ENCODE results near the gene DNAJB5. TPM values are rescaled to one million over a fixed set of nuclear protein-coding genes. Genes with fewer than 3 reads are reported as not detected.
A peak's percentile ranks its signal among the peaks of the same experiment; 100 is the strongest.

Gene DNAJB5
- total RNA-seq, 1 experiment from 2014 or later, result 2.7 TPM

DNA sequence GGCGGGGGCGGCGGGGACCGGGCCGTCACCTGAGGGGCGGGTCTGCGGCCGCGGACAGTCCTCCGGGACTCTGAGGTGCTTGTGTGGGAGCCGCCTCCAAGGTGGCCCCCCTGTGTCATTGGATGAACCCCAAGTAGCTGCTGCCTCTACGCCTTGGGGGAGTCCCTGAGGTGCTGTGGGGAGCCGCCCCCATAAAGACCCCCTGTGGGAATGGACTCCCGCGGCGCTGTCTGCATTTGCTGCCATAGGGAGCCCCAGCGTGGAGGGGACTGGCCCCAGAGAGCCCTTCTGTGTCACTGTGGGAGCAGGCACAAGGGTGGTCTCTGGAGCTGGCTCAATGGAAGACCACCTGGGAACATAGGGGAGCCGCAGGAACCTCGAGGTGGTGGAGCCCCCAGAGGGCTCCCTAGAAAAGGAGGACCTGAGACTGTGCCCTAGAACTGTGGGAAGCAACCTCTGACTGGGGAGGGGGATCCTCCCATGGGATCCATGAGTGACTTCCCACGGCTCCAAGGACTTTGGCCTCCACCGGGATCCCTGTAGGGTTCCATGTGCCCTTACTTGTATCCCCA lies 31.0 kb upstream of the DNAJB5 start:
- Histone ChIP-seq H3K36me3 (ENCODE audit: insufficient read depth, low read length) (no peaks in the 10 kb centered on the region), H3K9me2 (replicated peaks; ENCODE audit: insufficient read depth, low read length) (no peaks in the 10 kb centered on the region), H4K20me1 (ENCODE audit: insufficient read depth, low read depth, low read length) (no peaks in the 10 kb centered on the region), H3K9me3 (ENCODE audit: low read length) (no peaks in the 10 kb centered on the region), H3K79me2 (ENCODE audit: low read length) (no peaks in the 10 kb centered on the region), H3K4me3 (ENCODE audit: low read length) (peak overlapping the region; percentile 50; the same call in 1 of the 2 replicates), H3K4me1 (ENCODE audit: low read length) (peaks cover 3% of the 10 kb centered on the region), H3K4me2 (ENCODE audit: low read depth, low read length, poor library complexity, severe bottlenecking) (peak overlapping the region; percentile 51), H3K27me3 (ENCODE audit: low read length) (no peaks in the 10 kb centered on the region), H3K27ac (ENCODE audit: low read length) (no peak overlapping the region), H2AFZ (ENCODE audit: low read length) (no peak overlapping the region), H3K9ac (ENCODE audit: low read length) (peak overlapping the region; percentile 13; the same call in 1 of the 2 replicates)
- DNase-seq, result no peak

- H3K27me3 ChIP-seq (ENCODE audit: low read length), result no peaks in the 10 kb centered on the region
- no peaks in the 10 kb centered on the region for H3K9me3 ChIP-seq (ENCODE audit: low read length)
- H2AFZ ChIP-seq (ENCODE audit: low read length), result no peak overlapping the region
- H3K27ac ChIP-seq (ENCODE audit: low read length), result no peak overlapping the region
- H3K9me2 ChIP-seq (replicated peaks; ENCODE audit: insufficient read depth, low read length), result no peaks in the 10 kb centered on the region
- H3K4me2 ChIP-seq (ENCODE audit: low read depth, low read length, poor library complexity, severe bottlenecking), result no peak overlapping the region
- DNase-seq, result no peak
- H3K9ac ChIP-seq (ENCODE audit: low read length), result no peak overlapping the region
- H4K20me1 ChIP-seq (ENCODE audit: insufficient read depth, low read depth, low read length), result no peaks in the 10 kb centered on the region
- no peak overlapping the region for H3K4me3 ChIP-seq (ENCODE audit: low read length)
- H3K4me1 ChIP-seq (ENCODE audit: low read length), result peaks cover 3% of the 10 kb centered on the region
- no peaks in the 10 kb centered on the region for H3K36me3 ChIP-seq (ENCODE audit: insufficient read depth, low read length)
- H3K79me2 ChIP-seq (ENCODE audit: low read length), result no peaks in the 10 kb centered on the region
These were observed 30.1 kb upstream of the DNAJB5 start for GRCh38 chr9:34959461-34959860.

- no peak for DNase-seq
- Histone ChIP-seq H4K20me1 (ENCODE audit: insufficient read depth, low read depth, low read length) (no peaks in the 10 kb centered on the region), H3K4me2 (ENCODE audit: low read depth, low read length, poor library complexity, severe bottlenecking) (no peak overlapping the region), H3K9me2 (replicated peaks; ENCODE audit: insufficient read depth, low read length) (no peaks in the 10 kb centered on the region), H3K4me1 (ENCODE audit: low read length) (peaks cover 3% of the 10 kb centered on the region), H3K4me3 (ENCODE audit: low read length) (no peak overlapping the region), H3K79me2 (ENCODE audit: low read length) (no peaks in the 10 kb centered on the region), H3K36me3 (ENCODE audit: insufficient read depth, low read length) (no peaks in the 10 kb centered on the region), H2AFZ (ENCODE audit: low read length) (no peak overlapping the region), H3K9ac (ENCODE audit: low read length) (no peak overlapping the region), H3K9me3 (ENCODE audit: low read length) (no peaks in the 10 kb centered on the region), H3K27me3 (ENCODE audit: low read length) (no peaks in the 10 kb centered on the region), H3K27ac (ENCODE audit: low read length) (no peak overlapping the region)
These were observed 27.7 kb upstream of the DNAJB5 start for GRCh38 chr9:34961574-34962490.

DNA sequence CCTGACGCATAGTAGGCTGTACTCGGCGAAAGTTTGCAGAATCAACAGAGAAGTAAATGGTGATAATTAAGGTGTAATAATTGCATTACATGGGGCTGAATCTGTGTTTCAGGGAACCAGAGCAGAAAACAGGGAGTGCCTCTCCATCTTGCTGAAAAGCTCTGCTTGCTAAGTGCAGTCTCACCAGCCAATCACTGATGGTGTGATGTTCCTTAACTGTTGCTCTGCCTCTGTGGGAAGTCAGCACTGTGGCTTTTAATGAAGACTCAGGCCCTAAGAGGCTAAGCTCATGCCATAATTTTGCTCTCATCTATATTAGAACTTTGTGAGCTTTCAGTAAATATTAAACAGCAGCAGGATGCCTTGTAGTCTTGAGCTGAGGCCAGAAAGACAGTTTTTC lies 27.0 kb upstream of the DNAJB5 start:
- DNase-seq, result no peak
- Histone ChIP-seq H3K9ac (ENCODE audit: low read length) (no peak overlapping the region), H3K9me3 (ENCODE audit: low read length) (no peaks in the 10 kb centered on the region), H3K27ac (ENCODE audit: low read length) (no peak overlapping the region), H3K4me2 (ENCODE audit: low read depth, low read length, poor library complexity, severe bottlenecking) (no peak overlapping the region), H3K36me3 (ENCODE audit: insufficient read depth, low read length) (no peaks in the 10 kb centered on the region), H3K27me3 (ENCODE audit: low read length) (no peaks in the 10 kb centered on the region), H3K9me2 (replicated peaks; ENCODE audit: insufficient read depth, low read length) (no peaks in the 10 kb centered on the region), H3K79me2 (ENCODE audit: low read length) (no peaks in the 10 kb centered on the region), H3K4me3 (ENCODE audit: low read length) (no peak overlapping the region), H4K20me1 (ENCODE audit: insufficient read depth, low read depth, low read length) (no peaks in the 10 kb centered on the region), H2AFZ (ENCODE audit: low read length) (no peak overlapping the region), H3K4me1 (ENCODE audit: low read length) (peaks cover under 1% of the 10 kb centered on the region; the same call in 1 of the 2 replicates)

DNA sequence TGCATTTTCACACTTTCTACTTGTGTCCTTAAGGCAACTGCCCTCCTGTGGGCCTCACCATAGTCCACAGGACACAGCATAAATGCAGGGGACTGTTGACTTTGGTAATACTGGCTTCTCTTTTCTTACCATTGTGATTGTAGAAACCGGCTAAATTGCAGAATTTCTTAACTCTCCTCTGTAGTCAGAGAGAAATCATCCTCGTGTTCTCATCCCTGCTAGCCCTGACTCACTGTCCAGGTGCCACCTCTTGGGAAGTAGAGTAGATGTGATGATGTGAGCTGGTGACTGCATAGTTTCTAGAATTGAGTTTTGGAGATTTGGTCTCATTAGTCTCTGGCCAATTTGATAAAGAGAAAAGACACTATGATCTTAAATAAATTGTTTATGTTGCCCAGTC lies 26.0 kb upstream of the DNAJB5 start:
- no peaks in the 10 kb centered on the region for H4K20me1 ChIP-seq (ENCODE audit: insufficient read depth, low read depth, low read length)
- no peaks in the 10 kb centered on the region for H3K27me3 ChIP-seq (ENCODE audit: low read length)
- no peaks in the 10 kb centered on the region for H3K9me3 ChIP-seq (ENCODE audit: low read length)
- no peak overlapping the region for H3K4me2 ChIP-seq (ENCODE audit: low read depth, low read length, poor library complexity, severe bottlenecking)
- H3K79me2 ChIP-seq (ENCODE audit: low read length), result no peaks in the 10 kb centered on the region
- H3K9me2 ChIP-seq (replicated peaks; ENCODE audit: insufficient read depth, low read length), result no peaks in the 10 kb centered on the region
- no peak overlapping the region for H2AFZ ChIP-seq (ENCODE audit: low read length)
- no peak overlapping the region for H3K9ac ChIP-seq (ENCODE audit: low read length)
- no peak overlapping the region for H3K4me3 ChIP-seq (ENCODE audit: low read length)
- no peaks in the 10 kb centered on the region for H3K4me1 ChIP-seq (ENCODE audit: low read length)
- no peaks in the 10 kb centered on the region for H3K36me3 ChIP-seq (ENCODE audit: insufficient read depth, low read length)
- DNase-seq, result no peak
- H3K27ac ChIP-seq (ENCODE audit: low read length), result no peak overlapping the region

DNA sequence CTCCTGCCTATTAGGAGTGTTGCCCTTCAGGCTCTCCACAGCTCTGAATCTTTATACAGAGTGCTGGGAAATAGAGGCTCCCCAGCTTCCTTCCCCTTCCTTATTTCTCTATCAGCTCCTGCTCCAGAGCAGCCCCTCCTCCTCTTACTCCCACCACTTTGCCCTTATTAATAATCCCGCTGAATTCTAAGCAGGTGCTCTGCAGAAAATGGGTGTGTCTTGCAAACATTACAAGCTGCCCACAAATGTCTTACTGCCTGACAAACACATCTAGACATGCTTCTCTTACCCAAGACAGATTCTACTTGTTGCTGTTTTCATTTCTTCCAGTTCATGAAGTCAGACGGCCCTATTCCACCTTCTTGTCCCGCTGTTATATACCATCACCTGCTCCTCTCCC lies 25.1 kb upstream of the DNAJB5 start:
- H3K9me3 ChIP-seq (ENCODE audit: low read length), result no peaks in the 10 kb centered on the region
- H3K4me2 ChIP-seq (ENCODE audit: low read depth, low read length, poor library complexity, severe bottlenecking), result no peak overlapping the region
- no peak overlapping the region for H3K9ac ChIP-seq (ENCODE audit: low read length)
- no peak for DNase-seq
- H2AFZ ChIP-seq (ENCODE audit: low read length), result no peak overlapping the region
- no peaks in the 10 kb centered on the region for H3K79me2 ChIP-seq (ENCODE audit: low read length)
- H3K9me2 ChIP-seq (replicated peaks; ENCODE audit: insufficient read depth, low read length), result no peaks in the 10 kb centered on the region
- H4K20me1 ChIP-seq (ENCODE audit: insufficient read depth, low read depth, low read length), result no peaks in the 10 kb centered on the region
- H3K27ac ChIP-seq (ENCODE audit: low read length), result no peak overlapping the region
- no peaks in the 10 kb centered on the region for H3K27me3 ChIP-seq (ENCODE audit: low read length)
- H3K4me1 ChIP-seq (ENCODE audit: low read length), result no peaks in the 10 kb centered on the region
- H3K4me3 ChIP-seq (ENCODE audit: low read length), result no peak overlapping the region
- no peaks in the 10 kb centered on the region for H3K36me3 ChIP-seq (ENCODE audit: insufficient read depth, low read length)

- Histone ChIP-seq H3K4me3 (ENCODE audit: low read length) (no peak overlapping the region), H3K9ac (ENCODE audit: low read length) (no peak overlapping the region), H3K4me2 (ENCODE audit: low read depth, low read length, poor library complexity, severe bottlenecking) (no peak overlapping the region), H3K36me3 (ENCODE audit: insufficient read depth, low read length) (no peaks in the 10 kb centered on the region), H4K20me1 (ENCODE audit: insufficient read depth, low read depth, low read length) (no peaks in the 10 kb centered on the region), H3K9me2 (replicated peaks; ENCODE audit: insufficient read depth, low read length) (no peaks in the 10 kb centered on the region), H3K27me3 (ENCODE audit: low read length) (no peaks in the 10 kb centered on the region), H2AFZ (ENCODE audit: low read length) (no peak overlapping the region), H3K9me3 (ENCODE audit: low read length) (no peaks in the 10 kb centered on the region), H3K4me1 (ENCODE audit: low read length) (no peaks in the 10 kb centered on the region), H3K79me2 (ENCODE audit: low read length) (no peaks in the 10 kb centered on the region), H3K27ac (ENCODE audit: low read length) (no peak overlapping the region)
- DNase-seq, result no peak
These were observed 18.3 kb upstream of the DNAJB5 start for GRCh38 chr9:34971146-34971811.

- Histone ChIP-seq H3K4me1 (ENCODE audit: low read length) (no peaks in the 10 kb centered on the region), H3K27me3 (ENCODE audit: low read length) (no peaks in the 10 kb centered on the region), H3K79me2 (ENCODE audit: low read length) (no peaks in the 10 kb centered on the region), H2AFZ (ENCODE audit: low read length) (no peak overlapping the region), H3K4me3 (ENCODE audit: low read length) (no peak overlapping the region), H3K9ac (ENCODE audit: low read length) (no peak overlapping the region), H3K27ac (ENCODE audit: low read length) (no peak overlapping the region), H3K36me3 (ENCODE audit: insufficient read depth, low read length) (no peaks in the 10 kb centered on the region), H3K9me3 (ENCODE audit: low read length) (no peaks in the 10 kb centered on the region), H3K9me2 (replicated peaks; ENCODE audit: insufficient read depth, low read length) (no peaks in the 10 kb centered on the region), H4K20me1 (ENCODE audit: insufficient read depth, low read depth, low read length) (no peaks in the 10 kb centered on the region), H3K4me2 (ENCODE audit: low read depth, low read length, poor library complexity, severe bottlenecking) (no peak overlapping the region)
- DNase-seq, result no peak
These were observed 14.9 kb upstream of the DNAJB5 start for GRCh38 chr9:34974664-34975063.

Measured in Karpas-422 (cell line).